Stimulated activated CD8-positive, alpha-beta memory T cell treated with anti-CD3 and anti-CD28 coated beads, Interleukin-15, amount 100 ng/mL, for 1 hour (primary cell): ENCODE results near the gene MRPL32.

Experiments
- DNase-seq: peaks from one replicate; pipeline ENCODE4 v3.0.0-alpha.2; 2020; ENCODE audit warnings: low read depth

The MRPL32 gene

GRCh38 chr7:42964849-42965805 lies 33.0 kb downstream of the MRPL32 start:
- no peak for DNase-seq

- no peak for DNase-seq
These were observed 35.2 kb downstream of the MRPL32 start for GRCh38 chr7:42967391-42967790.

GRCh38 chr7:42972699-42973500 lies 40.7 kb downstream of the MRPL32 start:
- no peak for DNase-seq

- no peak for DNase-seq
These were observed 44.2 kb downstream of the MRPL32 start for GRCh38 chr7:42976371-42976770.

GRCh38 chr7:42978496-42978895 lies 46.3 kb downstream of the MRPL32 start:
- DNase-seq, result no peak

- DNase-seq, result no peak
These were observed 47.9 kb downstream of the MRPL32 start for GRCh38 chr7:42980084-42980483.

GRCh38 chr7:42980514-42980913 lies 48.3 kb downstream of the MRPL32 start:
- DNase-seq, result no peak

GRCh38 chr7:42981601-42982000 lies 49.4 kb downstream of the MRPL32 start:
- no peak for DNase-seq

- DNase-seq, result no peak
These were observed 50.5 kb downstream of the MRPL32 start for GRCh38 chr7:42982604-42983115.

- DNase-seq, result no peak
These were observed 52.0 kb downstream of the MRPL32 start for GRCh38 chr7:42984137-42984536.

GRCh38 chr7:42986213-42986612 lies 54.0 kb downstream of the MRPL32 start:
- no peak for DNase-seq

GRCh38 chr7:42986781-42987248 lies 54.6 kb downstream of the MRPL32 start:
- no peak for DNase-seq
